GM21526 (cell line): ENCODE measurements around the gene RPS2.
"Not testable (repeated sequence)": the region's sequence is repeated elsewhere in the genome, so short reads cannot be mapped to it uniquely, and the experiment has no call there.

Experiments used
- ATAC-seq: cut with Tn5 transposase; IDR thresholded peaks from one replicate; pipeline ENCODE4 v1.9.1; 2021; ENCODE audit warnings: moderate library complexity; ENCODE audit not compliant: unreplicated experiment, low FRiP score

The RPS2 gene

GRCh38 chr16:1923299-1924034, 41.2 kb downstream of the RPS2 start:
- no peak for ATAC-seq

GRCh38 chr16:1922357-1922756, 42.3 kb downstream of the RPS2 start:
- no peak for ATAC-seq

- no peak for ATAC-seq
Measured at GRCh38 chr16:1920727-1921171, 43.9 kb downstream of the RPS2 start.

GRCh38 chr16:1920122-1920521, 44.5 kb downstream of the RPS2 start:
- not testable (repeated sequence) for ATAC-seq

- no peak for ATAC-seq
Measured at GRCh38 chr16:1919327-1919998, 45.2 kb downstream of the RPS2 start.

GRCh38 chr16:1918351-1919326, 46.0 kb downstream of the RPS2 start, which contains the start of gene HS3ST6:
HS3ST6 (minus strand) TSS chr16:1918415; CDS start chr16:1918323, 92 bp downstream.
- ATAC-seq, result no peak

- ATAC-seq, result no peak
Measured at GRCh38 chr16:1917665-1918350, 46.8 kb downstream of the RPS2 start.

- ATAC-seq, result no peak
Measured at GRCh38 chr16:1917056-1917664, 47.5 kb downstream of the RPS2 start.

- ATAC-seq, result no peak
Measured at GRCh38 chr16:1916640-1916990, 48.0 kb downstream of the RPS2 start.

GRCh38 chr16:1915732-1916639, 48.6 kb downstream of the RPS2 start:
- ATAC-seq, result no peak

GRCh38 chr16:1914988-1915387, 49.6 kb downstream of the RPS2 start:
- no peak for ATAC-seq

- ATAC-seq, result no peak
Measured at GRCh38 chr16:1914084-1914608, 50.5 kb downstream of the RPS2 start.

GRCh38 chr16:1913327-1914083, 51.1 kb downstream of the RPS2 start:
- ATAC-seq, result no peak

- no peak for ATAC-seq
Measured at GRCh38 chr16:1912215-1912543, 52.4 kb downstream of the RPS2 start.
